ENCODE results near the gene IFIT1.
"Not testable (repeated sequence)": the region's sequence is repeated elsewhere in the genome, so short reads cannot be mapped to it uniquely, and the experiment has no call there.

The IFIT1 gene

GRCh38 chr10:89398003-89398749, 5.8 kb downstream of the IFIT1 start:
- Histone ChIP-seq H3K4me3 (ENCODE audit: low read length) (no peak overlapping the region), H2BK5ac (ENCODE audit: low read length) (no peak overlapping the region), H3K27me3 (ENCODE audit: insufficient read depth, low read length, poor library complexity) (no peaks in the 10 kb centered on the region), H4K5ac (ENCODE audit: low read length) (no peak overlapping the region), H3K79me2 (ENCODE audit: control insufficient read depth, insufficient read depth, low read length) (no peaks in the 10 kb centered on the region), H3K18ac (ENCODE audit: low read length) (no peak overlapping the region), H3K9ac (ENCODE audit: low read length) (no peak overlapping the region), H3K36me3 (ENCODE audit: control insufficient read depth, insufficient read depth, low read length) (no peaks in the 10 kb centered on the region), H3K79me1 (ENCODE audit: low read length) (no peaks in the 10 kb centered on the region), H2BK120ac (ENCODE audit: low read depth, low read length) (no peak overlapping the region), H3K4me1 (ENCODE audit: control insufficient read depth, low read depth, low read length) (no peaks in the 10 kb centered on the region), H3K4ac (ENCODE audit: low read depth, low read length) (no peak overlapping the region), H3K23ac (ENCODE audit: low read length) (no peak overlapping the region), H4K8ac (ENCODE audit: low read depth, low read length) (no peak overlapping the region), H3K56ac (ENCODE audit: low read length) (no peak overlapping the region), H2AK5ac (ENCODE audit: low read length) (no peak overlapping the region), H3K4me2 (ENCODE audit: low read length) (no peak overlapping the region), H3K27ac (ENCODE audit: low read depth, low read length) (no peak overlapping the region), H2BK15ac (replicated peaks; ENCODE audit: low read depth) (no peak overlapping the region)
- no CpG with 5 or more reads among the region's 5 CpGs for WGBS (ENCODE audit: extremely low coverage, insufficient coverage, low lambda C conversion rate)
- no peak for DNase-seq

- H4K5ac ChIP-seq (ENCODE audit: low read length), result no peak overlapping the region
- H3K56ac ChIP-seq (ENCODE audit: low read length), result no peak overlapping the region
- H2BK120ac ChIP-seq (ENCODE audit: low read depth, low read length), result no peak overlapping the region
- DNase-seq, result no peak
- no peaks in the 10 kb centered on the region for H3K79me1 ChIP-seq (ENCODE audit: low read length)
- H3K79me2 ChIP-seq (ENCODE audit: control insufficient read depth, insufficient read depth, low read length), result no peaks in the 10 kb centered on the region
- H2BK15ac ChIP-seq (replicated peaks; ENCODE audit: low read depth), result no peak overlapping the region
- H3K36me3 ChIP-seq (ENCODE audit: control insufficient read depth, insufficient read depth, low read length), result no peaks in the 10 kb centered on the region
- no peaks in the 10 kb centered on the region for H3K4me1 ChIP-seq (ENCODE audit: control insufficient read depth, low read depth, low read length)
- H3K4ac ChIP-seq (ENCODE audit: low read depth, low read length), result no peak overlapping the region
- no peak overlapping the region for H2BK5ac ChIP-seq (ENCODE audit: low read length)
- no peak overlapping the region for H3K4me3 ChIP-seq (ENCODE audit: low read length)
- no CpG with 5 or more reads among the region's 1 CpG for WGBS (ENCODE audit: extremely low coverage, insufficient coverage, low lambda C conversion rate)
- no peak overlapping the region for H4K8ac ChIP-seq (ENCODE audit: low read depth, low read length)
- H3K18ac ChIP-seq (ENCODE audit: low read length), result no peak overlapping the region
- no peaks in the 10 kb centered on the region for H3K27me3 ChIP-seq (ENCODE audit: insufficient read depth, low read length, poor library complexity)
- no peak overlapping the region for H2AK5ac ChIP-seq (ENCODE audit: low read length)
- no peak overlapping the region for H3K23ac ChIP-seq (ENCODE audit: low read length)
- H3K27ac ChIP-seq (ENCODE audit: low read depth, low read length), result no peak overlapping the region
- H3K9ac ChIP-seq (ENCODE audit: low read length), result no peak overlapping the region
- H3K4me2 ChIP-seq (ENCODE audit: low read length), result no peak overlapping the region
Measured at GRCh38 chr10:89399956-89400355, 7.5 kb downstream of the IFIT1 start.

- Histone ChIP-seq H3K4me1 (ENCODE audit: control insufficient read depth, low read depth, low read length) (no peaks in the 10 kb centered on the region), H3K9ac (ENCODE audit: low read length) (no peak overlapping the region), H4K5ac (ENCODE audit: low read length) (no peak overlapping the region), H2BK5ac (ENCODE audit: low read length) (no peak overlapping the region), H2BK120ac (ENCODE audit: low read depth, low read length) (no peak overlapping the region), H3K4me3 (ENCODE audit: low read length) (no peak overlapping the region), H2AK5ac (ENCODE audit: low read length) (no peak overlapping the region), H2BK15ac (replicated peaks; ENCODE audit: low read depth) (no peak overlapping the region), H3K4me2 (ENCODE audit: low read length) (no peak overlapping the region), H3K79me2 (ENCODE audit: control insufficient read depth, insufficient read depth, low read length) (no peaks in the 10 kb centered on the region), H3K4ac (ENCODE audit: low read depth, low read length) (no peak overlapping the region), H3K27ac (ENCODE audit: low read depth, low read length) (no peak overlapping the region), H3K79me1 (ENCODE audit: low read length) (no peaks in the 10 kb centered on the region), H3K56ac (ENCODE audit: low read length) (no peak overlapping the region), H3K36me3 (ENCODE audit: control insufficient read depth, insufficient read depth, low read length) (no peaks in the 10 kb centered on the region), H3K18ac (ENCODE audit: low read length) (no peak overlapping the region), H4K8ac (ENCODE audit: low read depth, low read length) (no peak overlapping the region), H3K23ac (ENCODE audit: low read length) (no peak overlapping the region), H3K27me3 (ENCODE audit: insufficient read depth, low read length, poor library complexity) (no peaks in the 10 kb centered on the region)
- no CpG with 5 or more reads among the region's 2 CpGs for WGBS (ENCODE audit: extremely low coverage, insufficient coverage, low lambda C conversion rate)
- no peak for DNase-seq
Measured at GRCh38 chr10:89403043-89403442, 10.6 kb downstream of the IFIT1 start.

GRCh38 chr10:89404104-89405047, 12.0 kb downstream of the IFIT1 start:
- H3K4me2 ChIP-seq (ENCODE audit: low read length), result no peak overlapping the region

GRCh38 chr10:89406178-89406577, 13.8 kb downstream of the IFIT1 start:
- H3K79me2 ChIP-seq (ENCODE audit: control insufficient read depth, insufficient read depth, low read length); H3K36me3 ChIP-seq (ENCODE audit: control insufficient read depth, insufficient read depth, low read length); H3K79me1 ChIP-seq (ENCODE audit: low read length); H2AK5ac ChIP-seq (ENCODE audit: low read length); H3K23ac ChIP-seq (ENCODE audit: low read length); H3K56ac ChIP-seq (ENCODE audit: low read length); H4K8ac ChIP-seq (ENCODE audit: low read depth, low read length); H3K27ac ChIP-seq (ENCODE audit: low read depth, low read length); H3K4me3 ChIP-seq (ENCODE audit: low read length); H3K18ac ChIP-seq (ENCODE audit: low read length); H3K27me3 ChIP-seq (ENCODE audit: insufficient read depth, low read length, poor library complexity); H2BK120ac ChIP-seq (ENCODE audit: low read depth, low read length); H3K4me2 ChIP-seq (ENCODE audit: low read length); H2BK5ac ChIP-seq (ENCODE audit: low read length); H3K9ac ChIP-seq (ENCODE audit: low read length); DNase-seq; H3K4ac ChIP-seq (ENCODE audit: low read depth, low read length); H2BK15ac ChIP-seq (replicated peaks; ENCODE audit: low read depth); H3K4me1 ChIP-seq (ENCODE audit: control insufficient read depth, low read depth, low read length); H4K5ac ChIP-seq (ENCODE audit: low read length): not testable (repeated sequence)
- WGBS (ENCODE audit: extremely low coverage, insufficient coverage, low lambda C conversion rate), result no CpG with 5 or more reads among the region's 9 CpGs

More at GRCh38 chr10:89404104-89405047, 12.0 kb downstream of the IFIT1 start:
- Histone ChIP-seq H4K8ac (ENCODE audit: low read depth, low read length) (no peak overlapping the region), H3K79me1 (ENCODE audit: low read length) (no peaks in the 10 kb centered on the region), H3K23ac (ENCODE audit: low read length) (no peak overlapping the region), H3K79me2 (ENCODE audit: control insufficient read depth, insufficient read depth, low read length) (no peaks in the 10 kb centered on the region), H3K18ac (ENCODE audit: low read length) (no peak overlapping the region), H2AK5ac (ENCODE audit: low read length) (no peak overlapping the region), H3K27me3 (ENCODE audit: insufficient read depth, low read length, poor library complexity) (no peaks in the 10 kb centered on the region), H3K4me1 (ENCODE audit: control insufficient read depth, low read depth, low read length) (no peaks in the 10 kb centered on the region), H3K27ac (ENCODE audit: low read depth, low read length) (no peak overlapping the region), H3K9ac (ENCODE audit: low read length) (no peak overlapping the region), H3K56ac (ENCODE audit: low read length) (no peak overlapping the region), H3K36me3 (ENCODE audit: control insufficient read depth, insufficient read depth, low read length) (no peaks in the 10 kb centered on the region), H2BK120ac (ENCODE audit: low read depth, low read length) (no peak overlapping the region), H3K4ac (ENCODE audit: low read depth, low read length) (no peak overlapping the region), H2BK5ac (ENCODE audit: low read length) (no peak overlapping the region), H3K4me3 (ENCODE audit: low read length) (no peak overlapping the region), H4K5ac (ENCODE audit: low read length) (no peak overlapping the region), H2BK15ac (replicated peaks; ENCODE audit: low read depth) (no peak overlapping the region)
- WGBS (ENCODE audit: extremely low coverage, insufficient coverage, low lambda C conversion rate), result no CpG with 5 or more reads among the region's 11 CpGs
- DNase-seq, result no peak
